Measurements from ENCODE around the gene SMIM5. TPM values are rescaled to one million over a fixed set of nuclear protein-coding genes. Genes with fewer than 3 reads are reported as not detected.

SMIM5 gene
- total RNA-seq, 1 experiment from 2014 or later = 0.09 TPM

DNA sequence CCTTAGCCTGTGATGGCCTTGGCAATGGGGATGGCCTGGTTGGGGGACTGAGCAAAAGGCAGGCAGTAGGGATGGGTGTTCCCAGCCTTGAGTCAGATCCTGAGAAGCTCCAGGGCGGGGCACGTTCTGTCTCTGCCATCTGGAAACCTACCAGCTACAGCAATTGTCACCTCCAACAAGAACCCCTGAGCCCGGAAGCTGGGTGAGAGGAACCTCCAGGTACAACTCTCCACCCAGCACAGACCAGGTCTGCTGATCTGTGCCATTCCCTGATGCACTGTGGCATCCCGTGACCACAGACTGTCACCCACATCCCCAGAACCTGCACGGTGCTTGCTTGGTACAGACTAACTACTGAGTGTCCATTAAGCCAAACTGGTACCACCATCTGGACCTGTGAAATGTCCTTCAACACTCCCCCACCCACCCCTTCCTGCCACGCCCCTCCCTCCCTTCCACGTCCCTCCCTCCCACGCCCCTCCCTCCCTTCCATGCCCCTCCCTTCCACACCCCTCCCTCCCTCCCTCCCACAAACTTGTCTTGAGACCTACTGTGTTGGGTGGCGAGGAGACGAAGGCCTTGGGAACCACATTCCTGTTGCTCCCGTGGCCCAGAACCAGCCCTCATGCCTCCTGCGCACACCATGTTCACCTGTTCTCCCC lies 29.1 kb upstream of the SMIM5 start:
- no peaks in the 10 kb centered on the region for H3K27me3 Mint-ChIP-seq (ENCODE audit: insufficient read depth, unreplicated experiment)
- ChIA-PET CTCF (interaction anchor here (0.5 to 3.8 kb wide), 4 partner anchors 15 to 185 kb away, joined by 3 to 18 read pairs (median 4); partner anchors contain the start of gene SMIM5), POLR2A (interaction anchor here (0.8 to 1.4 kb wide), 3 partner anchors 14 to 21 kb away, joined by 3 to 4 read pairs (median 3); no protein-coding TSS in a partner anchor)
- H3K27ac Mint-ChIP-seq (ENCODE audit: low read depth, unreplicated experiment) = no peak overlapping the region
- DNase-seq (ENCODE audit: unreplicated experiment) = no peak
- H3K4me1 Mint-ChIP-seq (ENCODE audit: insufficient read depth, unreplicated experiment) = peaks cover 18% of the 10 kb centered on the region
- no peaks in the 10 kb centered on the region for H3K36me3 Mint-ChIP-seq (ENCODE audit: insufficient read depth, unreplicated experiment)
- TF ChIP-seq, protein P1, sequence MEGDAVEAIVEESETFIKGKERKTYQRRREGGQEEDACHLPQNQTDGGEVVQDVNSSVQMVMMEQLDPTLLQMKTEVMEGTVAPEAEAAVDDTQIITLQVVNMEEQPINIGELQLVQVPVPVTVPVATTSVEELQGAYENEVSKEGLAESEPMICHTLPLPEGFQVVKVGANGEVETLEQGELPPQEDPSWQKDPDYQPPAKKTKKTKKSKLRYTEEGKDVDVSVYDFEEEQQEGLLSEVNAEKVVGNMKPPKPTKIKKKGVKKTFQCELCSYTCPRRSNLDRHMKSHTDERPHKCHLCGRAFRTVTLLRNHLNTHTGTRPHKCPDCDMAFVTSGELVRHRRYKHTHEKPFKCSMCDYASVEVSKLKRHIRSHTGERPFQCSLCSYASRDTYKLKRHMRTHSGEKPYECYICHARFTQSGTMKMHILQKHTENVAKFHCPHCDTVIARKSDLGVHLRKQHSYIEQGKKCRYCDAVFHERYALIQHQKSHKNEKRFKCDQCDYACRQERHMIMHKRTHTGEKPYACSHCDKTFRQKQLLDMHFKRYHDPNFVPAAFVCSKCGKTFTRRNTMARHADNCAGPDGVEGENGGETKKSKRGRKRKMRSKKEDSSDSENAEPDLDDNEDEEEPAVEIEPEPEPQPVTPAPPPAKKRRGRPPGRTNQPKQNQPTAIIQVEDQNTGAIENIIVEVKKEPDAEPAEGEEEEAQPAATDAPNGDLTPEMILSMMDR (IDR thresholded peaks at IDR 0.05; ENCODE audit: unreplicated experiment) = no peak
- intact Hi-C loops (cut with micrococcal nuclease) = no loop called here
- BruUV-seq (replicated peaks) = no TSS peak
- no peaks in the 10 kb centered on the region for H3K9me3 Mint-ChIP-seq (ENCODE audit: unreplicated experiment)
- H3K4me3 Mint-ChIP-seq (ENCODE audit: unreplicated experiment) = no peak overlapping the region

DNA sequence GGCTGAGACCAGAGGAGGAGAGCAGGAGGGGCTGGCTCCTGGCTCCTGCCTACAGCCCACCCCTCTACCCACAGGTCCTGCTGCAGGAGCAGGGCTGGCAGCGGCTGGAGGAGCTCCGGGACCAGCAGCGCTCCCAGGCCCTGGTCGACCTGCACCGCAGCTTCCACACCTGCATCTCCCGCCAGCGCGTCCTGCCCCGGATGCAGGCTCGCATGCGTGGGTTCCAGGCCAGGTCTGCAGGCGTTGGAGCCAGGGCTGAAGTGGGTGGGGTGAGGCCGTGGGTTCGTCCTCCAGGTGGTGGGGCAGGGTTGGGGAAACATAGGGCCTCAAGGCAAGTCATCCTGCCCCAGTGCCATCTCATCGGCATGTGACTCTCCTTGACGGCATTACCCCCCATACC lies 27.4 kb upstream of the SMIM5 start:
- CTCF ChIA-PET = interaction anchor here (3.8 kb wide), 1 partner anchor 27 kb away, joined by 18 read pairs; the partner anchor contains the start of gene SMIM5
- Mint-ChIP-seq H3K36me3 (ENCODE audit: insufficient read depth, unreplicated experiment) (no peaks in the 10 kb centered on the region), H3K27ac (ENCODE audit: low read depth, unreplicated experiment) (no peak overlapping the region), H3K4me3 (ENCODE audit: unreplicated experiment) (no peak overlapping the region), H3K27me3 (ENCODE audit: insufficient read depth, unreplicated experiment) (no peaks in the 10 kb centered on the region), H3K4me1 (ENCODE audit: insufficient read depth, unreplicated experiment) (peaks cover 24% of the 10 kb centered on the region), H3K9me3 (ENCODE audit: unreplicated experiment) (no peaks in the 10 kb centered on the region)
- intact Hi-C loops (cut with micrococcal nuclease) = no loop called here
- POLR2A ChIA-PET = no interaction called here
- TF ChIP-seq, protein P1 (IDR thresholded peaks at IDR 0.05; ENCODE audit: unreplicated experiment) = no peak
- DNase-seq (ENCODE audit: unreplicated experiment) = no peak
- BruUV-seq (replicated peaks) = no TSS peak

GRCh38 chr17:75607086-75607485 lies 26.1 kb upstream of the SMIM5 start:
- H3K27me3 Mint-ChIP-seq (ENCODE audit: insufficient read depth, unreplicated experiment) = no peaks in the 10 kb centered on the region
- ChIA-PET CTCF (interaction anchor here (0.6 kb wide), 1 partner anchor 35 kb away, joined by 3 read pairs; no protein-coding TSS in a partner anchor), POLR2A (interaction anchor here (0.6 kb wide), 1 partner anchor 102 kb away, joined by 3 read pairs; no protein-coding TSS in a partner anchor)
- intact Hi-C loops (cut with micrococcal nuclease) = no loop called here
- H3K9me3 Mint-ChIP-seq (ENCODE audit: unreplicated experiment) = no peaks in the 10 kb centered on the region
- H3K36me3 Mint-ChIP-seq (ENCODE audit: insufficient read depth, unreplicated experiment) = no peaks in the 10 kb centered on the region
- TF ChIP-seq, protein P1 (IDR thresholded peaks at IDR 0.05; ENCODE audit: unreplicated experiment) = no peak
- BruUV-seq (replicated peaks) = no TSS peak
- H3K4me1 Mint-ChIP-seq (ENCODE audit: insufficient read depth, unreplicated experiment) = peaks cover 24% of the 10 kb centered on the region
- H3K27ac Mint-ChIP-seq (ENCODE audit: low read depth, unreplicated experiment) = no peak overlapping the region
- DNase-seq (ENCODE audit: unreplicated experiment) = no peak
- no peak overlapping the region for H3K4me3 Mint-ChIP-seq (ENCODE audit: unreplicated experiment)

DNA sequence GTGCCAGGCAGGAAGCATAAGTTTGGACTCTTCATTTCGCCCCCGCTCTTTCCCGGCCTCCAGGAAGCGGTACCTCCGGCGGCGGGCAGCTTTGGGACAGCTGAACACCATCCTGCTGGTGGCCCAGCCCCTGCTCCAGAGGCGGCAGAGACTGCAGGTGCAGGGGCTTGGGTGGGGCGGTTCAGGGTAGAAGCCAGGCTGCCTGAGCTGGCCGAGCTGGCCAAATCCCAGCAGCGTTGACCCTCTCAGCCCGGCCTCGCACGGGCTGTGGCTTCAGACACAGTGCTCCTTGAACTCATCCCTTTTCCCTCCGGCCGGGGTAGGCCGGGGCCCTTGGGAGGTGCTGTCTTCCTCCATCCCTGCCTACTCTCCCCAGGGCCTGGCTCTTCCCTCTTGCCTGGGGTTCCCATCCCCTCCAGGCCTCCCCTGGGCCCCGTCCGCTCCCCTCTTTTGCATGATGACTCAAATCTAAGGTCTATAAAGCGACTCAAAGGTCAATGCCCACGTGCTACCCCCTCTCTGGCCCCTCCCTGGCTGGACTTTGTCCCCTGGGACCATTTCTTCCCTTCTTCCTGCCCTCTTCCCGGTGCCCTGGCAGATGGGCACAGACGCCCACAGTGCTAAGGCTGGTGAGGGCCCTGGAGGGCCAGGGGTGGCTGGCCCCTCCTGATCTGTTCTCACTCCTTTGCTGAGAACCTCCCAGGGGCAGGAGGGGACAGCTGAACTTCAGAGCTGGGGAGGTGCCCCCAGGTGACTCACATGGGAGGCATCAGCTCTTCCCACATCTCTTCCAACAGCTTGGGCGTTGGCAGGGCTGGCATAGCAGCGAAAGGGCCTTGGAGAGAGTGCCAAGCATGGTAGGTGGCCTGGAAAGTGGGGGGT lies 22.9 kb upstream of the SMIM5 start:
- TF ChIP-seq, protein P1 (IDR thresholded peaks at IDR 0.05; ENCODE audit: unreplicated experiment) = no peak
- peaks cover 8% of the 10 kb centered on the region for H3K4me1 Mint-ChIP-seq (ENCODE audit: insufficient read depth, unreplicated experiment)
- no peak for DNase-seq (ENCODE audit: unreplicated experiment)
- no peaks in the 10 kb centered on the region for H3K9me3 Mint-ChIP-seq (ENCODE audit: unreplicated experiment)
- CTCF ChIA-PET = interaction anchor here (0.5 to 2.5 kb wide), 4 partner anchors 10 to 42 kb away, joined by 3 to 16 read pairs (median 5); partner anchors contain the start of gene SMIM5
- no peaks in the 10 kb centered on the region for H3K27me3 Mint-ChIP-seq (ENCODE audit: insufficient read depth, unreplicated experiment)
- BruUV-seq (replicated peaks) = no TSS peak
- intact Hi-C loops (cut with micrococcal nuclease) = no loop called here
- H3K4me3 Mint-ChIP-seq (ENCODE audit: unreplicated experiment) = no peak overlapping the region
- H3K36me3 Mint-ChIP-seq (ENCODE audit: insufficient read depth, unreplicated experiment) = no peaks in the 10 kb centered on the region
- POLR2A ChIA-PET = interaction anchor here (1.2 kb wide), 2 partner anchors 9 to 23 kb away, joined by 3 to 4 read pairs; partner anchors contain the start of gene SMIM5
- no peak overlapping the region for H3K27ac Mint-ChIP-seq (ENCODE audit: low read depth, unreplicated experiment)

Measured in MCF 10A (cell line).